GM23248 (cell line): ENCODE results near the gene CHST10. TPM values are rescaled to one million over a fixed set of nuclear protein-coding genes. Genes with fewer than 3 reads are reported as not detected.

ENCODE experiments used
- DNase-seq: peaks from one replicate; pipeline ENCODE4 v3.0.0-alpha.2; 2015
- H2AFZ ChIP-seq: fragments of 200-600 bp; sonication (generic); 2 replicates; pipeline ENCODE4 v1.6.1; 2016; ENCODE audit warnings: antibody characterized with exemption
- H3F3A ChIP-seq: fragments of 200-600 bp; sonication (generic); 2 replicates; pipeline ENCODE4 v1.6.1; 2016; ENCODE audit warnings: mild to moderate bottlenecking, antibody characterized with exemption, mixed run types; ENCODE audit not compliant: insufficient read depth
- H3K27ac ChIP-seq: fragments of 200-600 bp; sonication (generic); 2 replicates; pipeline ENCODE4 v1.5.1; 2016; ENCODE audit warnings: mild to moderate bottlenecking
- H3K27me3 ChIP-seq: fragments of 200-600 bp; sonication (generic); replicated peaks from 2 replicates; pipeline ENCODE4 v1.6.1; 2016; ENCODE audit warnings: mild to moderate bottlenecking; ENCODE audit not compliant: insufficient read depth
- H3K36me3 ChIP-seq: fragments of 200-600 bp; sonication (generic); 2 replicates; pipeline ENCODE4 v1.6.1; 2016; ENCODE audit warnings: low read depth, mild to moderate bottlenecking
- H3K4me1 ChIP-seq: fragments of 200-600 bp; sonication (generic); 2 replicates; pipeline ENCODE4 v1.6.1; 2016; ENCODE audit warnings: mild to moderate bottlenecking; ENCODE audit not compliant: insufficient read depth
- H3K4me2 ChIP-seq: fragments of 200-600 bp; sonication (generic); one replicate; pipeline ENCODE4 v1.6.1; 2016; ENCODE audit warnings: mild to moderate bottlenecking; ENCODE audit not compliant: unreplicated experiment
- H3K4me3 ChIP-seq: fragments of 200-600 bp; sonication (generic); 2 replicates; pipeline ENCODE4 v1.5.1; 2016; ENCODE audit warnings: mild to moderate bottlenecking
- H3K79me2 ChIP-seq: fragments of 200-600 bp; sonication (generic); 2 replicates; pipeline ENCODE4 v1.6.1; 2016; ENCODE audit warnings: mild to moderate bottlenecking; ENCODE audit not compliant: insufficient read depth
- H3K9ac ChIP-seq: fragments of 200-600 bp; sonication (generic); 2 replicates; pipeline ENCODE4 v1.6.1; 2016; ENCODE audit warnings: mild to moderate bottlenecking
- H3K9me2 ChIP-seq: fragments of 200-600 bp; sonication (generic); 2 replicates; pipeline ENCODE4 v1.6.1; 2016; ENCODE audit warnings: mixed run types, mild to moderate bottlenecking, moderate library complexity; ENCODE audit not compliant: insufficient read depth
- H3K9me3 ChIP-seq: fragments of 200-600 bp; sonication (generic); one replicate; pipeline ENCODE4 v1.6.1; 2017; ENCODE audit warnings: low read depth
- H4K20me1 ChIP-seq: fragments of 200-600 bp; sonication (generic); 2 replicates; pipeline ENCODE4 v1.6.0; 2016; ENCODE audit not compliant: insufficient read depth
- EZH2 ChIP-seq: fragments of 200-600 bp; sonication (generic); IDR thresholded peaks from 2 replicates; pipeline ENCODE4 v1.6.1; 2018; ENCODE audit warnings: antibody characterized with exemption, mild to moderate bottlenecking; ENCODE audit not compliant: insufficient read depth, poor library complexity, severe bottlenecking
- EZH2phosphoT487 ChIP-seq: fragments of 200-600 bp; sonication (generic); IDR thresholded peaks from 2 replicates; pipeline ENCODE4 v1.6.1; 2018; ENCODE audit warnings: antibody characterized with exemption, moderate library complexity, mild to moderate bottlenecking, low read depth; ENCODE audit not compliant: insufficient read depth
- WGBS, 2 experiments: methylation state at CpG; one replicate each; pipeline ENCODE4 v1.1.6; 2015 to 2017; ENCODE audit warnings: low lambda C conversion rate in 2 of 2, low coverage in 1 of 2; ENCODE audit errors: missing lambda C conversion rate in 2 of 2; 5-methylcytosine and 5-hydroxymethylcytosine counted together
- in situ Hi-C: fragments of 300-500 bp; cut with MboI; formaldehyde crosslinking; loops from 2 replicates; pipeline ENCODE4 v1.15.0; 2020
- polyA plus RNA-seq: library from polyadenylated mRNA; unstranded; fragments of >200 nt; fragmentation: Nextera tagmentation; extraction: Ambion mirVana; gene quantifications from 2 replicates; pipeline ENCODE4 v1.2.1, GENCODE V29; 2016
- total RNA-seq: library from RNA; depleted of rRNA; stranded (reverse); fragments of >200 nt; shearing (Covaris generic); gene quantifications from 2 replicates; pipeline ENCODE4 v1.2.3, GENCODE V29; 2014

Gene CHST10
- total and polyA plus RNA-seq, 2 experiments from 2014 or later: 4.7 to 6.2 TPM

- WGBS, 2 experiments: 24 to 32% methylated on average over 3 of the region's 3 CpGs
- Histone ChIP-seq H3K4me3 (no peak overlapping the region), H3F3A (0 out of 2 replicates have a peak, but pooled peaks cover 6% of the 10 kb centered on the region), H3K4me1 (peaks cover 6% of the 10 kb centered on the region; the same call in 1 of the 2 replicates), H3K9me3 (no peaks in the 10 kb centered on the region), H3K36me3 (no peaks in the 10 kb centered on the region), H3K27me3 (no peaks in the 10 kb centered on the region), H2AFZ (no peak overlapping the region), H3K4me2 (no peak overlapping the region), H4K20me1 (no peaks in the 10 kb centered on the region), H3K79me2 (0 out of 2 replicates have a peak, but pooled peaks cover 11% of the 10 kb centered on the region), H3K27ac (no peak overlapping the region), H3K9ac (no peak overlapping the region), H3K9me2 (no peaks in the 10 kb centered on the region)
- in situ Hi-C loops: no loop called here
- TF ChIP-seq EZH2 (no peak), EZH2phosphoT487 (no peak)
- no peak for DNase-seq
These were observed 2.4 kb upstream of the CHST10 start for GRCh38 chr2:100419915-100420314.

GRCh38 chr2:100418406-100418962 lies 1.0 kb upstream of the CHST10 start:
- no peak for DNase-seq
- in situ Hi-C loops: no loop called here
- H3K9me3 ChIP-seq: no peaks in the 10 kb centered on the region
- H3K9ac ChIP-seq: no peak overlapping the region
- 73 to 74% methylated on average over 9 to 12 of the region's 12 CpGs for WGBS, 2 experiments
- H3F3A ChIP-seq: 0 out of 2 replicates have a peak, but pooled peaks cover 6% of the 10 kb centered on the region
- H3K27me3 ChIP-seq: no peaks in the 10 kb centered on the region
- peak overlapping the region; percentile 96 for H2AFZ ChIP-seq
- H3K4me2 ChIP-seq: no peak overlapping the region
- TF ChIP-seq EZH2 (no peak), EZH2phosphoT487 (no peak)
- no peaks in the 10 kb centered on the region for H3K9me2 ChIP-seq
- H3K4me1 ChIP-seq: peaks cover 6% of the 10 kb centered on the region; the same call in 1 of the 2 replicates
- H4K20me1 ChIP-seq: no peaks in the 10 kb centered on the region
- H3K4me3 ChIP-seq: no peak overlapping the region
- H3K27ac ChIP-seq: no peak overlapping the region
- H3K79me2 ChIP-seq: 0 out of 2 replicates have a peak, but pooled peaks cover 11% of the 10 kb centered on the region
- H3K36me3 ChIP-seq: no peaks in the 10 kb centered on the region

GRCh38 chr2:100417711-100418124 lies 250 bp upstream of the CHST10 start:
- Histone ChIP-seq H3K27me3 (no peaks in the 10 kb centered on the region), H2AFZ (peak overlapping the region; percentile 96), H3K9me2 (no peaks in the 10 kb centered on the region), H3F3A (0 out of 2 replicates have a peak, but pooled peaks cover 6% of the 10 kb centered on the region), H3K79me2 (0 out of 2 replicates have a peak, but pooled peaks cover 11% of the 10 kb centered on the region), H3K4me2 (peak overlapping the region; percentile 71), H4K20me1 (no peaks in the 10 kb centered on the region), H3K9ac (peak overlapping the region; percentile 75), H3K36me3 (no peaks in the 10 kb centered on the region), H3K9me3 (no peaks in the 10 kb centered on the region), H3K4me1 (peaks cover 6% of the 10 kb centered on the region; the same call in 1 of the 2 replicates), H3K27ac (no peak overlapping the region), H3K4me3 (peak overlapping the region; percentile 79)
- TF ChIP-seq EZH2 (no peak), EZH2phosphoT487 (no peak)
- 7 to 8% methylated on average over 19 of the region's 19 CpGs for WGBS, 2 experiments
- no peak for DNase-seq
- in situ Hi-C loops: no loop called here

- 3% methylated on average over 5 of the region's 5 CpGs for WGBS, 2 experiments
- Histone ChIP-seq H3K4me2 (peak overlapping the region; percentile 71), H3K4me1 (peaks cover 6% of the 10 kb centered on the region; the same call in 1 of the 2 replicates), H3K9me2 (no peaks in the 10 kb centered on the region), H2AFZ (peak overlapping the region; percentile 96), H3K9me3 (no peaks in the 10 kb centered on the region), H3K9ac (peak overlapping the region; percentile 75), H3K27me3 (no peaks in the 10 kb centered on the region), H3K4me3 (peak overlapping the region; percentile 79), H3K36me3 (no peaks in the 10 kb centered on the region), H3K79me2 (0 out of 2 replicates have a peak, but pooled peaks cover 11% of the 10 kb centered on the region), H4K20me1 (no peaks in the 10 kb centered on the region), H3F3A (0 out of 2 replicates have a peak, but pooled peaks cover 6% of the 10 kb centered on the region), H3K27ac (no peak overlapping the region)
- in situ Hi-C loops: no loop called here
- TF ChIP-seq EZH2 (no peak), EZH2phosphoT487 (no peak)
- peak; percentile 12 for DNase-seq
These were observed 1.0 kb downstream of the CHST10 start for GRCh38 chr2:100416397-100416934.
